BLaER1 treated with 17β-estradiol and CSF1 and Interleukin-3, amounts not matched to agents 10 nM and 100 nM (cell line): ENCODE measurements around the gene ZMYND8.
"Not testable (repeated sequence)": the region's sequence is repeated elsewhere in the genome, so short reads cannot be mapped to it uniquely, and the experiment has no call there.

Experiments
- H3K27ac ChIP-seq, 11 experiments: shearing (Covaris generic); formaldehyde crosslinking; 2 replicates each; pipeline ENCODE4 v1.8.1; 2022
- H3K27me3 ChIP-seq, 11 experiments: shearing (Covaris generic); formaldehyde crosslinking; 2 replicates each; pipeline ENCODE4 v1.8.1; 2022
- H3K36me3 ChIP-seq, 11 experiments: shearing (Covaris generic); formaldehyde crosslinking; 2 replicates each; pipeline ENCODE4 v1.8.1; 2022
- H3K4me1 ChIP-seq, 10 experiments: shearing (Covaris generic); formaldehyde crosslinking; 2 replicates each; pipeline ENCODE4 v1.8.1; 2022
- H3K4me2 ChIP-seq, 11 experiments: shearing (Covaris generic); formaldehyde crosslinking; 2 replicates each; pipeline ENCODE4 v1.8.1; 2022
- H3K4me3 ChIP-seq, 10 experiments: shearing (Covaris generic); formaldehyde crosslinking; 2 replicates each; pipeline ENCODE4 v1.8.1; 2022
- H3K9ac ChIP-seq, 11 experiments: shearing (Covaris generic); formaldehyde crosslinking; 2 replicates each; pipeline ENCODE4 v1.8.1; 2022
- H3K9me3 ChIP-seq, 11 experiments: shearing (Covaris generic); formaldehyde crosslinking; replicated peaks in 1 of 11; 2 replicates each; pipeline ENCODE4 v1.8.1; 2022
- H4K20me1 ChIP-seq, 11 experiments: shearing (Covaris generic); formaldehyde crosslinking; 2 replicates each; pipeline ENCODE4 v1.8.1; 2022
- Cebpa-rat ChIP-seq, 11 experiments: shearing (Covaris generic); IDR thresholded peaks; 2 replicates each; pipeline ENCODE4 v1.8.1; 2022

The ZMYND8 gene

DNA sequence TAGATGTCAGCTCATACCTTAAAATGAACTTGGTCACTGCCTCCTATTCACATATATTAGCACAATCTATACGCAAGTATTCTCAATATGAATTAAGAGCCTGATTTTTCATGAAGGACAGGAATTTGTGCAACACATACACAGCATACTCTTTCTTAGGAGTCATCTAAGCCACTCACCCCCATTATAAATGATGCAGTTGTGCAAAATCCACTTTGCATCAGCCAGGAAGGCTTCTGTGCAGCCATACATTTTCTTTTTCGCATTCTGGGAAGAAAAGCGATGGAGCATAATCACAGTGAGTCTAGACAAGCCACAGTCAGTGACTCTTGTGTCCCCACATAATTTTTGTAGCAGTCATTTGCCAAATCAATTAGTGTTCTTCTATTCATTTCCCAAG, 66.5 kb downstream of the ZMYND8 start:
- no peak overlapping the region for H3K4me2 ChIP-seq
- no peak overlapping the region for H3K9ac ChIP-seq
- no peaks in the 10 kb centered on the region for H3K27me3 ChIP-seq
- H4K20me1 ChIP-seq, result peaks cover 0 to 33% (median 4%) of the 10 kb centered on the region in 11 experiments; a peak in 7 of 22 replicates
- peaks cover 0 to 9% (median 0%) of the 10 kb centered on the region in 10 experiments; a peak in 5 of 20 replicates for H3K4me1 ChIP-seq
- peaks cover 96 to 98% (median 97%) of the 10 kb centered on the region in 11 experiments for H3K36me3 ChIP-seq
- no peak for TF ChIP-seq Cebpa-rat (IDR thresholded peaks at IDR 0.05)
- peaks cover 12 to 19% (median 18%) of the 10 kb centered on the region in 11 experiments for H3K9me3 ChIP-seq
- H3K27ac ChIP-seq, result no peak overlapping the region
- H3K4me3 ChIP-seq, result no peak overlapping the region

- Histone ChIP-seq H3K27ac (no peak overlapping the region), H3K36me3 (peaks cover 96 to 98% (median 97%) of the 10 kb centered on the region in 11 experiments), H3K4me3 (no peak overlapping the region), H3K9me3 (peaks cover 5 to 9% (median 9%) of the 10 kb centered on the region in 11 experiments), H4K20me1 (peaks cover 0 to 40% (median 4%) of the 10 kb centered on the region in 11 experiments; a peak in 8 of 22 replicates), H3K4me1 (peaks cover 0 to 9% (median 0%) of the 10 kb centered on the region in 10 experiments; a peak in 5 of 20 replicates), H3K27me3 (no peaks in the 10 kb centered on the region), H3K9ac (no peak overlapping the region), H3K4me2 (no peak overlapping the region)
- no peak for TF ChIP-seq Cebpa-rat (IDR thresholded peaks at IDR 0.05)
Observed at GRCh38 chr20:47289096-47289495, 67.4 kb downstream of the ZMYND8 start.

DNA sequence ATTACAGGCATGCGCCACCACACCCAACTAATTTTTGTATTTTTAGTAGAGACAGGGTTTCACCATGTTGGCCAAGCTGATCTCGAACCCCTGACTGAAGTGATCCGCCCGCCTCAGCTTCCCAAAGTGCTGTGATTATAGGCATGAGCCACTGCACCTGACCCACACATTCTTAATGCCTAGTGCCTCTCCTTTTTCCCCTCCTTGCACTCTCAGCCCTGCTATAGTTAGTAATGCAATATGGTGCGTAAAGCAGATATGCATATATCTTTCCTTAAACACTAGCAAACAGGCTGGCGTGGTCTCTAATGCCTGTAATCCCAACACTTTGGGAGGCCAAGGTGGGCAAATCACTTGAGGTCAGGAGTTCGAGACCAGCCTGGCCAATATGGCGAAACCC, 68.0 kb downstream of the ZMYND8 start:
- H3K27me3 ChIP-seq, H3K4me3 ChIP-seq, H3K27ac ChIP-seq, H3K9ac ChIP-seq, H3K4me2 ChIP-seq, H3K4me1 ChIP-seq, H3K9me3 ChIP-seq: not testable (repeated sequence)
- H4K20me1 ChIP-seq, result peaks cover 0 to 45% (median 4%) of the 10 kb centered on the region in 11 experiments; a peak in 8 of 22 replicates
- H3K36me3 ChIP-seq, result peaks cover 96 to 98% (median 97%) of the 10 kb centered on the region in 11 experiments

DNA sequence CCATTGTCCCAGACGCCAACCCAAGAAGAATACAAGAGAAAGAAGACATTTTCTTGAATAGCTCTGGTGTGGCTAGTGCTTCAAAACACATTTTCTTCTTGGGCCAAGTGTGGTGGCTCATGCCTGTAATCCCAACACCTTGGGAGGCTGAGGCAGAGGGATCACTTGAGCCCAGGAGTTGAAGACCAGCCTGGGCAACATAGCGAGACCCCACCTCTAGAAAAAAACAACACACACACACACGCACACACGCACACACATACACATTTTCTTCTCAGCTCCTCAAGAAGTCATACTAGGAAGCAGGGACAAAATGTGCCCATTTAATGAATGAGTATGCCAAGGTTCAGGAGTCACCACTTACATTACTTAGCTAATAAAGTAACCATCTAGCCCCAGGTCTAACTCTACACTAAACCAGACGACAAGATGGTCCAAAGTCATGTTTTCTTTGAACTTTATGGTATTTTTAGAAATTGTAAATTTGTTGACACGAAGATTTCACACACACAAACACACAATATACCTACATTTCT, 68.8 kb downstream of the ZMYND8 start:
- no peak overlapping the region for H3K4me2 ChIP-seq
- no peaks in the 10 kb centered on the region for H3K9me3 ChIP-seq
- H3K9ac ChIP-seq, result no peak overlapping the region
- H3K27me3 ChIP-seq, result no peaks in the 10 kb centered on the region
- H3K27ac ChIP-seq, result no peak overlapping the region
- peaks cover 100% of the 10 kb centered on the region in 11 experiments for H3K36me3 ChIP-seq
- no peak for TF ChIP-seq Cebpa-rat (IDR thresholded peaks at IDR 0.05)
- H3K4me1 ChIP-seq, result no peaks in the 10 kb centered on the region
- H4K20me1 ChIP-seq, result peaks cover 0 to 50% (median 5%) of the 10 kb centered on the region in 11 experiments; a peak in 9 of 22 replicates
- no peak overlapping the region for H3K4me3 ChIP-seq

DNA sequence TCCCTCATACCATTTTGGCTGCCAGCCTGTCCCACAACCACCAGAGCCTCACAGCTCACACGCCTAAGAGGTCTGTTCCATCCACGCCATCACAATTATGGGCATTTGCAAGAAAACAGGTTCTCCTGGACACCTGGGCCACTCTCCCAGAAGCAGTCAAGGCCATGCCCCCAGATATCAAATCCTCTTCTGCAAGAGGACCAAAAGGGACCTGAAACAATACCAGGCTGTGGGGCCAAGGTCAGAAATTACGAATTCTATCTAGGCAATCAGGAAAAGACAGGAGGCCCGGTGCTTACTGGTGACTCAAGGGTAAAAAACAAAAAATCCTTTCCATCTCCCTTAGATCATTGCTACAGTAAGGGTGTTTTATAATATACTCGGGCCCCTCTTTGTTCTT, 69.8 kb downstream of the ZMYND8 start:
- TF ChIP-seq Cebpa-rat (IDR thresholded peaks at IDR 0.05), result no peak
- H4K20me1 ChIP-seq, result peaks cover 0 to 55% (median 8%) of the 10 kb centered on the region in 11 experiments; a peak in 9 of 22 replicates

DNA sequence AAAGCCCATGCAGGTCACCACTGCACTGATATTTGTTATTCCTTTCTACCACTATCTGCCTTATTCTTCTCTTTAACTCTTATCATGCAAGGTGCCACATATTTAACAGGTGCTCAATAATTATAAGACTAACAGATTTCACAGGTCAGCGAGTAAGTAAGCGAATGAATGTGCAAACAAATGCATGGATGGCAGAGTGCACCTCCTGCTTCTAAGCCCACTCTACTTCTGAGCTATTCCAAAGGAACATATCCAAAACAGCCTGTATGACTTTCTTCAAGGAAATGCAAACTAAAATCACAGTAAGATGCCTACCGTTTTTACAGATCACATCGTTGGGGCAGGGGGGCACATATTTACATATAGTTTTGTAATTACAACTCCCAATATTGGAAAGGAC, 71.3 kb downstream of the ZMYND8 start:
- Histone ChIP-seq H3K27me3 (no peaks in the 10 kb centered on the region), H3K4me1 (peaks cover 0 to 12% (median 0%) of the 10 kb centered on the region in 10 experiments; a peak in 3 of 20 replicates), H3K36me3 (peaks cover 99 to 100% (median 100%) of the 10 kb centered on the region in 11 experiments), H3K4me3 (no peak overlapping the region), H4K20me1 (peaks cover 0 to 56% (median 8%) of the 10 kb centered on the region in 11 experiments; a peak in 10 of 22 replicates), H3K4me2 (no peak overlapping the region), H3K27ac (no peak overlapping the region), H3K9ac (no peak overlapping the region), H3K9me3 (no peaks in the 10 kb centered on the region)
- no peak for TF ChIP-seq Cebpa-rat (IDR thresholded peaks at IDR 0.05)

More for the DNA sequence above, 69.8 kb downstream of the ZMYND8 start:
- H3K9ac ChIP-seq, result no peak overlapping the region
- 0 out of 20 replicates have a peak, but pooled peaks cover 0 to 4% (median 0%) of the 10 kb centered on the region in 10 experiments for H3K4me1 ChIP-seq
- H3K36me3 ChIP-seq, result peaks cover 100% of the 10 kb centered on the region in 11 experiments
- no peaks in the 10 kb centered on the region for H3K27me3 ChIP-seq
- H3K4me2 ChIP-seq, result no peak overlapping the region
- H3K9me3 ChIP-seq, result no peaks in the 10 kb centered on the region
- H3K27ac ChIP-seq, result no peak overlapping the region
- no peak overlapping the region for H3K4me3 ChIP-seq

DNA sequence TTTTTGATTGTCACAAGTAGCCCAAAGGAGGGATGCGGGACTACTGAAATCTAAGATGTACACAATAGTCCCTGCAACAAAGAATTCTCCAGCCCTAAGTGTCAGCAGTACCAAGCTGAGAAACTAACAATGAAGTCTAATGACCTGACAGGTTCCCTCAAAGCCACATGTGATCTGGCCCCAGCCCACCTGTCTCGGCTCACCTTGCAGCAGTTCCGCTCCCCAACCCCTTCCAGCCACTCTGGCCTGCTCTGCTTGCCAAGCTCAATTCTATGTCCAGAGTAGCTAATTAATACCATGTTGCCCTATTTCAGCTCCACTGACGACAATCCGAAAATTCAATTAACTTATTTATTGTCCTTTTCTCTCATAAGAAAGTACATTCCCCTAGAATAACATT, 72.1 kb downstream of the ZMYND8 start:
- TF ChIP-seq Cebpa-rat (IDR thresholded peaks at IDR 0.05), result no peak
- H3K27me3 ChIP-seq, result no peaks in the 10 kb centered on the region
- peaks cover 0 to 48% (median 12%) of the 10 kb centered on the region in 11 experiments; a peak in 10 of 22 replicates for H4K20me1 ChIP-seq
- H3K4me3 ChIP-seq, result no peak overlapping the region
- no peak overlapping the region for H3K4me2 ChIP-seq
- no peaks in the 10 kb centered on the region for H3K9me3 ChIP-seq
- H3K9ac ChIP-seq, result no peak overlapping the region
- no peak overlapping the region for H3K27ac ChIP-seq
- peaks cover 0 to 12% (median 0%) of the 10 kb centered on the region in 10 experiments; a peak in 3 of 20 replicates for H3K4me1 ChIP-seq
- H3K36me3 ChIP-seq, result peaks cover 99 to 100% (median 100%) of the 10 kb centered on the region in 11 experiments

DNA sequence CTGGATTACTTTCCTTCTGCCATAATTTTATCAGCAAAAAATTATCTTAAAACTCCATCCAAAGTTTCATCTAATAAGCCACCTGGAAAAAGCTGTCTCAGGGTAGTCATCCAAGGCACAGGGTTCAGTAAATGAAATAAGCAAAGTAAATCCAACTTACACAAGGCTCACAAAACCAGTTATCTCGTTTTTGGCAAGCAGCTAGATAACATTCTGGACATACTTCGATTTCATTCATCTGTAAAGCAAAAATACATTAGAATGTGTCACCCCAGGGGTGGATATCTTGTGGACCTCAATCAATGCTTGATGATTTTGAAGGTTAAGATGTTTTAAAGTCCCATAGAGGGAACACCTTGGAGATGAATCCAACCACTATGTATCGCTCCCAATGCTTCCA, 73.1 kb downstream of the ZMYND8 start:
- no peak overlapping the region for H3K27ac ChIP-seq
- H3K4me1 ChIP-seq, result peaks cover 0 to 18% (median 5%) of the 10 kb centered on the region in 10 experiments; a peak in 5 of 20 replicates
- no peaks in the 10 kb centered on the region for H3K9me3 ChIP-seq
- H3K27me3 ChIP-seq, result no peaks in the 10 kb centered on the region
- TF ChIP-seq Cebpa-rat (IDR thresholded peaks at IDR 0.05), result no peak
- no peak overlapping the region for H3K4me3 ChIP-seq
- H4K20me1 ChIP-seq, result peaks cover 0 to 47% (median 18%) of the 10 kb centered on the region in 11 experiments; a peak in 9 of 22 replicates
- peaks cover 99 to 100% (median 100%) of the 10 kb centered on the region in 11 experiments for H3K36me3 ChIP-seq
- H3K4me2 ChIP-seq, result no peak overlapping the region
- no peak overlapping the region for H3K9ac ChIP-seq

GRCh38 chr20:47282864-47283263, 73.6 kb downstream of the ZMYND8 start:
- H3K4me3 ChIP-seq, result no peak overlapping the region
- H3K27me3 ChIP-seq, result no peaks in the 10 kb centered on the region
- peaks cover 0 to 23% (median 8%) of the 10 kb centered on the region in 10 experiments; a peak in 12 of 20 replicates for H3K4me1 ChIP-seq
- H3K9me3 ChIP-seq, result no peaks in the 10 kb centered on the region
- peaks cover 99 to 100% (median 100%) of the 10 kb centered on the region in 11 experiments for H3K36me3 ChIP-seq
- no peak overlapping the region for H3K4me2 ChIP-seq
- no peak overlapping the region for H3K9ac ChIP-seq
- peaks cover 0 to 44% (median 18%) of the 10 kb centered on the region in 11 experiments; a peak in 10 of 22 replicates for H4K20me1 ChIP-seq
- no peak for TF ChIP-seq Cebpa-rat (IDR thresholded peaks at IDR 0.05)
- no peak overlapping the region for H3K27ac ChIP-seq
